Nephron (organoid): ENCODE results near the gene NAB2.
A peak's percentile ranks its signal among the peaks of the same experiment; 100 is the strongest.

Experiments used
- H3K27ac Mint-ChIP-seq, 3 experiments: 2 replicates each; pipeline ENCODE4 v1.8.0; 2020; ENCODE audit warnings: mixed read lengths in 3 of 3, mild to moderate bottlenecking in 2 of 3, moderate library complexity in 1 of 3
- H3K27me3 Mint-ChIP-seq: 2 replicates; pipeline ENCODE4 v1.8.0; 2021; ENCODE audit warnings: low read depth, mild to moderate bottlenecking, moderate library complexity, mixed read lengths
- H3K36me3 Mint-ChIP-seq: 2 replicates; pipeline ENCODE4 v1.8.0; 2020; ENCODE audit warnings: low read depth, mixed read lengths
- H3K4me1 Mint-ChIP-seq: 2 replicates; pipeline ENCODE4 v1.8.0; 2020; ENCODE audit warnings: mixed read lengths
- H3K4me3 Mint-ChIP-seq, 3 experiments: 2 replicates each; pipeline ENCODE4 v1.8.0; 2020; ENCODE audit warnings: mild to moderate bottlenecking in 3 of 3, mixed read lengths in 3 of 3, moderate library complexity in 2 of 3
- H3K9me3 Mint-ChIP-seq: 2 replicates; pipeline ENCODE4 v1.8.0; 2020; ENCODE audit warnings: mixed read lengths
- CTCF ChIP-seq, 3 experiments: fragments of 200-600 bp; sonication (generic); IDR thresholded peaks; one replicate each; pipeline ENCODE4 v1.5.0; 2021; ENCODE audit warnings: antibody characterized with exemption in 3 of 3; ENCODE audit not compliant: unreplicated experiment in 3 of 3

Gene NAB2

GRCh38 chr12:57124261-57124877 is 35.5 kb downstream of the NAB2 start:
- H3K4me1 Mint-ChIP-seq = peaks cover 19% of the 10 kb centered on the region
- no peaks in the 10 kb centered on the region for H3K9me3 Mint-ChIP-seq
- H3K4me3 Mint-ChIP-seq = peak overlapping the region in 2 of 3 experiments; percentile 2 to 46
- TF ChIP-seq CTCF (IDR thresholded peaks at IDR 0.05; ENCODE audit: unreplicated experiment in 3 of 3) = peak; percentile 94 to 97 (median 94)
- no peaks in the 10 kb centered on the region for H3K36me3 Mint-ChIP-seq
- peaks cover 4% of the 10 kb centered on the region for H3K27me3 Mint-ChIP-seq
- H3K27ac Mint-ChIP-seq = peak overlapping the region in 1 of 3 experiments; percentile 27

- peak overlapping the region; percentile 65 to 98 (median 96) for H3K4me3 Mint-ChIP-seq
- no peaks in the 10 kb centered on the region for H3K9me3 Mint-ChIP-seq
- no peaks in the 10 kb centered on the region for H3K36me3 Mint-ChIP-seq
- no peak for TF ChIP-seq CTCF (IDR thresholded peaks at IDR 0.05; ENCODE audit: unreplicated experiment in 3 of 3)
- H3K27me3 Mint-ChIP-seq = peaks cover 4% of the 10 kb centered on the region
- peak overlapping the region in 2 of 3 experiments; percentile 54 to 89 for H3K27ac Mint-ChIP-seq
- peaks cover 34% of the 10 kb centered on the region for H3K4me1 Mint-ChIP-seq
Observed at GRCh38 chr12:57126061-57126460, 37.1 kb downstream of the NAB2 start.

GRCh38 chr12:57126561-57126960 is 37.6 kb downstream of the NAB2 start:
- Mint-ChIP-seq H3K9me3 (no peaks in the 10 kb centered on the region), H3K27ac (peak overlapping the region; percentile 54 to 89 (median 70)), H3K27me3 (peaks cover 4% of the 10 kb centered on the region)

GRCh38 chr12:57127101-57127725 is 38.3 kb downstream of the NAB2 start:
- Mint-ChIP-seq H3K9me3 (no peaks in the 10 kb centered on the region), H3K27ac (peak overlapping the region; percentile 54 to 89 (median 70)), H3K27me3 (peaks cover 4% of the 10 kb centered on the region), H3K36me3 (no peaks in the 10 kb centered on the region), H3K4me1 (peaks cover 44% of the 10 kb centered on the region), H3K4me3 (peak overlapping the region; percentile 94 to 98 (median 96))
- TF ChIP-seq CTCF (IDR thresholded peaks at IDR 0.05; ENCODE audit: unreplicated experiment in 3 of 3) = peak; percentile 11 to 22 (median 18)

More at GRCh38 chr12:57126561-57126960, 37.6 kb downstream of the NAB2 start:
- no peaks in the 10 kb centered on the region for H3K36me3 Mint-ChIP-seq
- peaks cover 39% of the 10 kb centered on the region for H3K4me1 Mint-ChIP-seq
- no peak for TF ChIP-seq CTCF (IDR thresholded peaks at IDR 0.05; ENCODE audit: unreplicated experiment in 3 of 3)
- H3K4me3 Mint-ChIP-seq = peak overlapping the region; percentile 94 to 98 (median 96)

GRCh38 chr12:57127726-57128518 is 39.0 kb downstream of the NAB2 start, which contains the start of gene LRP1:
Gene LRP1 (plus strand): TSS chr12:57128483. CDS start chr12:57128965, 482 bp downstream.
- Mint-ChIP-seq H3K27ac (peak within 1 kb of the TSS; percentile 70 to 100 (median 89)), H3K4me3 (peak within 1 kb of the TSS; percentile 94 to 98 (median 96)), H3K27me3 (peaks cover 4% of the 10 kb centered on the region), H3K4me1 (peaks cover 51% of the 10 kb centered on the region), H3K9me3 (no peaks in the 10 kb centered on the region), H3K36me3 (no peaks in the 10 kb centered on the region)
- no peak for TF ChIP-seq CTCF (IDR thresholded peaks at IDR 0.05; ENCODE audit: unreplicated experiment in 3 of 3)
